ENCODE data around the gene ZRANB3.
A peak's percentile ranks its signal among the peaks of the same experiment; 100 is the strongest.

Gene ZRANB3

DNA sequence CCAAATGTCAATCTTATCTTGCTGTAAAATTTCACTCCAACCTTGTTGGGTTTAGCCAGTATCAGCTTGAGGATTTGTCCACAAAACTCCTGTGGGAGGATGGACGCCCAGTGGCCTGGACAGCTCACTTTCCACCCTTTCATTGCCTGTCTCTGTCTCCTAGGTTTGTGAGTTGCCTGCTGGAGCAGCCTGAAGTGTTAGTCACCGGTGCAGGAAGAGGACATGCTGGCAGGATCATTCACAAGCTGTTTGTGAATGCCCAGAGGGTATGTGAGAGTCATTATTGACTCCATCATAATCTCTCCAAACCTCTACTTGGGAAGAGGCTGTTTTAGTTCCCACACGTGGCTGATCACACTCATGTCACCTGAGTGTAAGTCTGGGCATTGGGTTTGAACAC lies 366.6 kb downstream of the ZRANB3 start:
- no peak for TF ChIP-seq ZC3H10 (CRISPR knock-in tag; IDR thresholded peaks at IDR 0.05)
- TF ChIP-seq, protein P1, sequence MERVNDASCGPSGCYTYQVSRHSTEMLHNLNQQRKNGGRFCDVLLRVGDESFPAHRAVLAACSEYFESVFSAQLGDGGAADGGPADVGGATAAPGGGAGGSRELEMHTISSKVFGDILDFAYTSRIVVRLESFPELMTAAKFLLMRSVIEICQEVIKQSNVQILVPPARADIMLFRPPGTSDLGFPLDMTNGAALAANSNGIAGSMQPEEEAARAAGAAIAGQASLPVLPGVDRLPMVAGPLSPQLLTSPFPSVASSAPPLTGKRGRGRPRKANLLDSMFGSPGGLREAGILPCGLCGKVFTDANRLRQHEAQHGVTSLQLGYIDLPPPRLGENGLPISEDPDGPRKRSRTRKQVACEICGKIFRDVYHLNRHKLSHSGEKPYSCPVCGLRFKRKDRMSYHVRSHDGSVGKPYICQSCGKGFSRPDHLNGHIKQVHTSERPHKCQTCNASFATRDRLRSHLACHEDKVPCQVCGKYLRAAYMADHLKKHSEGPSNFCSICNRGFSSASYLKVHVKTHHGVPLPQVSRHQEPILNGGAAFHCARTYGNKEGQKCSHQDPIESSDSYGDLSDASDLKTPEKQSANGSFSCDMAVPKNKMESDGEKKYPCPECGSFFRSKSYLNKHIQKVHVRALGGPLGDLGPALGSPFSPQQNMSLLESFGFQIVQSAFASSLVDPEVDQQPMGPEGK (CRISPR knock-in tag; IDR thresholded peaks at IDR 0.05; ENCODE audit: borderline replicate concordance), result no peak
- no peak for TF ChIP-seq PPARA (CRISPR knock-in tag; IDR thresholded peaks at IDR 0.05; ENCODE audit: borderline replicate concordance)
- TF ChIP-seq TOX (CRISPR knock-in tag; IDR thresholded peaks at IDR 0.05; ENCODE audit: borderline replicate concordance), result no peak
- no peak for TF ChIP-seq OSR1 (CRISPR knock-in tag; IDR thresholded peaks at IDR 0.05)
- no peak for TF ChIP-seq ZNF8 (CRISPR knock-in tag; IDR thresholded peaks at IDR 0.05)
- TF ChIP-seq, protein P2, sequence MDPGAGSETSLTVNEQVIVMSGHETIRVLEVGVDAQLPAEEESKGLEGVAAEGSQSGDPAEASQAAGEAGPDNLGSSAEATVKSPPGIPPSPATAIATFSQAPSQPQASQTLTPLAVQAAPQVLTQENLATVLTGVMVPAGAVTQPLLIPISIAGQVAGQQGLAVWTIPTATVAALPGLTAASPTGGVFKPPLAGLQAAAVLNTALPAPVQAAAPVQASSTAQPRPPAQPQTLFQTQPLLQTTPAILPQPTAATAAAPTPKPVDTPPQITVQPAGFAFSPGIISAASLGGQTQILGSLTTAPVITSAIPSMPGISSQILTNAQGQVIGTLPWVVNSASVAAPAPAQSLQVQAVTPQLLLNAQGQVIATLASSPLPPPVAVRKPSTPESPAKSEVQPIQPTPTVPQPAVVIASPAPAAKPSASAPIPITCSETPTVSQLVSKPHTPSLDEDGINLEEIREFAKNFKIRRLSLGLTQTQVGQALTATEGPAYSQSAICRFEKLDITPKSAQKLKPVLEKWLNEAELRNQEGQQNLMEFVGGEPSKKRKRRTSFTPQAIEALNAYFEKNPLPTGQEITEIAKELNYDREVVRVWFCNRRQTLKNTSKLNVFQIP (CRISPR knock-in tag; IDR thresholded peaks at IDR 0.05; ENCODE audit: borderline replicate concordance, low read depth), result no peak
- no peak for TF ChIP-seq CSDC2 (CRISPR knock-in tag; IDR thresholded peaks at IDR 0.05)
- no peak for TF ChIP-seq ZFP30 (CRISPR knock-in tag; IDR thresholded peaks at IDR 0.05)
- no peak for TF ChIP-seq CREB5 (CRISPR knock-in tag; IDR thresholded peaks at IDR 0.05; ENCODE audit: low read depth)
- TF ChIP-seq GLIS3 (CRISPR knock-in tag; IDR thresholded peaks at IDR 0.05), result no peak
- TF ChIP-seq ZNF565 (CRISPR knock-in tag; conservative IDR thresholded peaks at IDR 0.05; ENCODE audit: low read depth), result no peak
- no peak for TF ChIP-seq RARB (CRISPR knock-in tag; IDR thresholded peaks at IDR 0.05)
- TF ChIP-seq ZFP3 (CRISPR knock-in tag; IDR thresholded peaks at IDR 0.05), result no peak
- no peak for TF ChIP-seq ARNTL (CRISPR knock-in tag; IDR thresholded peaks at IDR 0.05; ENCODE audit: borderline replicate concordance, low read depth)
- no peak for TF ChIP-seq TCF4 (CRISPR knock-in tag; IDR thresholded peaks at IDR 0.05; ENCODE audit: borderline replicate concordance)
- ATAC-seq, result peak; percentile 85

- ATAC-seq, result no peak
Observed at GRCh38 chr2:135163901-135164300, 367.1 kb downstream of the ZRANB3 start.

More at GRCh38 chr2:135163901-135164300, 367.1 kb downstream of the ZRANB3 start:
- TF ChIP-seq SNAI2 (CRISPR knock-in tag; IDR thresholded peaks at IDR 0.05) (no peak), ZFP3 (CRISPR knock-in tag; IDR thresholded peaks at IDR 0.05) (no peak), CREB5 (CRISPR knock-in tag; IDR thresholded peaks at IDR 0.05; ENCODE audit: low read depth) (no peak), ISL1 (CRISPR knock-in tag; IDR thresholded peaks at IDR 0.05) (no peak), TSHZ2 (CRISPR knock-in tag; IDR thresholded peaks at IDR 0.05) (no peak), ARNTL (CRISPR knock-in tag; IDR thresholded peaks at IDR 0.05; ENCODE audit: borderline replicate concordance, low read depth) (no peak), RARB (CRISPR knock-in tag; IDR thresholded peaks at IDR 0.05) (no peak), OSR1 (CRISPR knock-in tag; IDR thresholded peaks at IDR 0.05) (no peak), BACH2 (CRISPR knock-in tag; IDR thresholded peaks at IDR 0.05; ENCODE audit: borderline replicate concordance) (no peak), GLIS3 (CRISPR knock-in tag; IDR thresholded peaks at IDR 0.05) (no peak), PPARA (CRISPR knock-in tag; IDR thresholded peaks at IDR 0.05; ENCODE audit: borderline replicate concordance) (no peak), CSDC2 (CRISPR knock-in tag; IDR thresholded peaks at IDR 0.05) (no peak), ZNF70 (CRISPR knock-in tag; IDR thresholded peaks at IDR 0.05) (no peak), TCF4 (CRISPR knock-in tag; IDR thresholded peaks at IDR 0.05; ENCODE audit: borderline replicate concordance) (no peak), ESRRG (CRISPR knock-in tag; IDR thresholded peaks at IDR 0.05) (no peak), ZC3H10 (CRISPR knock-in tag; IDR thresholded peaks at IDR 0.05) (no peak), ZFP30 (CRISPR knock-in tag; IDR thresholded peaks at IDR 0.05) (no peak)
- TF ChIP-seq, protein P3, sequence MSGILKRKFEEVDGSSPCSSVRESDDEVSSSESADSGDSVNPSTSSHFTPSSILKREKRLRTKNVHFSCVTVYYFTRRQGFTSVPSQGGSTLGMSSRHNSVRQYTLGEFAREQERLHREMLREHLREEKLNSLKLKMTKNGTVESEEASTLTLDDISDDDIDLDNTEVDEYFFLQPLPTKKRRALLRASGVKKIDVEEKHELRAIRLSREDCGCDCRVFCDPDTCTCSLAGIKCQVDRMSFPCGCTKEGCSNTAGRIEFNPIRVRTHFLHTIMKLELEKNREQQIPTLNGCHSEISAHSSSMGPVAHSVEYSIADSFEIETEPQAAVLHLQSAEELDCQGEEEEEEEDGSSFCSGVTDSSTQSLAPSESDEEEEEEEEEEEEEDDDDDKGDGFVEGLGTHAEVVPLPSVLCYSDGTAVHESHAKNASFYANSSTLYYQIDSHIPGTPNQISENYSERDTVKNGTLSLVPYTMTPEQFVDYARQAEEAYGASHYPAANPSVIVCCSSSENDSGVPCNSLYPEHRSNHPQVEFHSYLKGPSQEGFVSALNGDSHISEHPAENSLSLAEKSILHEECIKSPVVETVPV (CRISPR knock-in tag; IDR thresholded peaks at IDR 0.05), result no peak
- TF ChIP-seq, protein P1 (CRISPR knock-in tag; IDR thresholded peaks at IDR 0.05; ENCODE audit: borderline replicate concordance), result no peak
- TF ChIP-seq, protein P2 (CRISPR knock-in tag; IDR thresholded peaks at IDR 0.05; ENCODE audit: borderline replicate concordance, low read depth), result no peak

All from SK-N-SH treated with all-trans-retinoic acid at 6 μM for 48 hours (cell line).